ENCODE data around the gene GNB5. TPM values are rescaled to one million over a fixed set of nuclear protein-coding genes. Genes with fewer than 3 reads are reported as not detected.

Gene GNB5
- total RNA-seq, 1 experiment from 2014 or later, result 22.8 TPM

GRCh38 chr15:52069559-52069958 is 121.6 kb downstream of the GNB5 start:
- Histone ChIP-seq H3K4me3 (ENCODE audit: low read depth, low read length, poor library complexity, severe bottlenecking) (no peak overlapping the region), H3K9me3 (ENCODE audit: low read depth, low read length, poor library complexity, severe bottlenecking) (no peaks in the 10 kb centered on the region), H3K27ac (ENCODE audit: low read depth, low read length, poor library complexity, severe bottlenecking) (no peak overlapping the region), H3K36me3 (ENCODE audit: insufficient read depth, low read length, poor library complexity, severe bottlenecking) (peaks cover 11% of the 10 kb centered on the region), H3K27me3 (replicated peaks; ENCODE audit: insufficient read depth, low read depth, low read length, poor library complexity) (no peaks in the 10 kb centered on the region), H3K4me1 (ENCODE audit: insufficient read depth, low read length, poor library complexity, severe bottlenecking) (no peaks in the 10 kb centered on the region)
- no peak for DNase-seq (ENCODE audit: low spot score)
- ChIA-PET CTCF (interaction anchor here (1.3 kb wide), 1 partner anchor 9 kb away, joined by 4 read pairs; no protein-coding TSS in a partner anchor), POLR2A (ENCODE audit: low non-redundant PET) (no interaction called here)
- BruUV-seq (replicated peaks), result no TSS peak
- TF ChIP-seq EZH2 (IDR thresholded peaks at IDR 0.05; ENCODE audit: borderline replicate concordance, low read depth, low read length, poor library complexity, severe bottlenecking) (no peak), CTCF (conservative IDR thresholded peaks at IDR 0.05; ENCODE audit: low read depth, low read length) (no peak)
- intact Hi-C loops (cut with micrococcal nuclease; ENCODE audit: unreplicated experiment), result loop anchor here (5.0 kb wide), 1 partner anchor 47 kb away; no protein-coding TSS in a partner anchor

- H3K4me1 ChIP-seq (ENCODE audit: insufficient read depth, low read length, poor library complexity, severe bottlenecking), result no peaks in the 10 kb centered on the region
- no TSS peak for BruUV-seq (replicated peaks)
- no peaks in the 10 kb centered on the region for H3K27me3 ChIP-seq (replicated peaks; ENCODE audit: insufficient read depth, low read depth, low read length, poor library complexity)
- intact Hi-C loops (cut with micrococcal nuclease; ENCODE audit: unreplicated experiment), result loop anchor here (5.0 kb wide), 1 partner anchor 46 kb away; no protein-coding TSS in a partner anchor
- H3K4me3 ChIP-seq (ENCODE audit: low read depth, low read length, poor library complexity, severe bottlenecking), result no peak overlapping the region
- TF ChIP-seq CTCF (conservative IDR thresholded peaks at IDR 0.05; ENCODE audit: low read depth, low read length) (no peak), EZH2 (IDR thresholded peaks at IDR 0.05; ENCODE audit: borderline replicate concordance, low read depth, low read length, poor library complexity, severe bottlenecking) (no peak)
- H3K9me3 ChIP-seq (ENCODE audit: low read depth, low read length, poor library complexity, severe bottlenecking), result no peaks in the 10 kb centered on the region
- no peak overlapping the region for H3K27ac ChIP-seq (ENCODE audit: low read depth, low read length, poor library complexity, severe bottlenecking)
- no peak for DNase-seq (ENCODE audit: low spot score)
- H3K36me3 ChIP-seq (ENCODE audit: insufficient read depth, low read length, poor library complexity, severe bottlenecking), result peaks cover 20% of the 10 kb centered on the region
- ChIA-PET CTCF (no interaction called here), POLR2A (ENCODE audit: low non-redundant PET) (no interaction called here)
Observed at GRCh38 chr15:52068004-52068615, 123.1 kb downstream of the GNB5 start.

GRCh38 chr15:52067545-52067926 is 123.7 kb downstream of the GNB5 start:
- H3K4me3 ChIP-seq (ENCODE audit: low read depth, low read length, poor library complexity, severe bottlenecking), result no peak overlapping the region
- BruUV-seq (replicated peaks), result no TSS peak
- POLR2A ChIA-PET (ENCODE audit: low non-redundant PET), result no interaction called here
- DNase-seq (ENCODE audit: low spot score), result no peak
- no peak overlapping the region for H3K27ac ChIP-seq (ENCODE audit: low read depth, low read length, poor library complexity, severe bottlenecking)
- CTCF ChIA-PET, result no interaction called here
- intact Hi-C loops (cut with micrococcal nuclease; ENCODE audit: unreplicated experiment), result loop anchor here (5.0 kb wide), 1 partner anchor 45 kb away; no protein-coding TSS in a partner anchor
- H3K9me3 ChIP-seq (ENCODE audit: low read depth, low read length, poor library complexity, severe bottlenecking), result no peaks in the 10 kb centered on the region
- H3K27me3 ChIP-seq (replicated peaks; ENCODE audit: insufficient read depth, low read depth, low read length, poor library complexity), result no peaks in the 10 kb centered on the region
- TF ChIP-seq CTCF (conservative IDR thresholded peaks at IDR 0.05; ENCODE audit: low read depth, low read length), result no peak
- TF ChIP-seq EZH2 (IDR thresholded peaks at IDR 0.05; ENCODE audit: borderline replicate concordance, low read depth, low read length, poor library complexity, severe bottlenecking), result no peak
- H3K36me3 ChIP-seq (ENCODE audit: insufficient read depth, low read length, poor library complexity, severe bottlenecking), result peaks cover 26% of the 10 kb centered on the region
- no peaks in the 10 kb centered on the region for H3K4me1 ChIP-seq (ENCODE audit: insufficient read depth, low read length, poor library complexity, severe bottlenecking)

Data from A673 (cell line).